Bronchial epithelial cell (primary cell): Measurements from ENCODE around the gene PDSS2. TPM values are rescaled to one million over a fixed set of nuclear protein-coding genes. Genes with fewer than 3 reads are reported as not detected.

ENCODE experiments used
- DNase-seq: peaks from one replicate; pipeline ENCODE4 v3.0.0-alpha.2; 2010; ENCODE audit warnings: low read depth
- FAIRE-seq: peaks from 2 replicates; lab custom pipeline; 2011; peaks lifted over from hg19 to GRCh38; lab: Jason Lieb, UNC
- H3K27me3 ChIP-seq: 2 replicates; pipeline ENCODE4 v1.5.1; 2011; ENCODE audit warnings: low read length; ENCODE audit not compliant: control insufficient read depth, insufficient read depth
- H3K36me3 ChIP-seq: 2 replicates; pipeline ENCODE4 v1.5.1; 2011; ENCODE audit warnings: low read length; ENCODE audit not compliant: control insufficient read depth, insufficient read depth
- H3K4me3 ChIP-seq: 2 replicates; pipeline ENCODE4 v1.5.1; 2011; ENCODE audit warnings: mild to moderate bottlenecking, low read depth, low read length, control low read depth
- CTCF ChIP-seq: IDR thresholded peaks from 2 replicates; pipeline ENCODE4 v1.5.1; 2011; ENCODE audit warnings: mild to moderate bottlenecking, moderate library complexity, low read length, control low read depth, inconsistent platforms; ENCODE audit not compliant: insufficient read depth, severe bottlenecking
- total RNA-seq: library from RNA; depleted of rRNA; stranded (reverse); fragments of >200 nt; gene quantifications from 2 replicates; pipeline ENCODE4 v1.2.1, GENCODE V29; 2014

PDSS2 gene
- total RNA-seq, 1 donor from 2014 or later: 18.2 TPM

- no peak for TF ChIP-seq CTCF
- H3K4me3 ChIP-seq: no peak overlapping the region
- no peak for FAIRE-seq
- no peaks in the 10 kb centered on the region for H3K27me3 ChIP-seq
- no peak for DNase-seq
- H3K36me3 ChIP-seq: no peaks in the 10 kb centered on the region
Observed at GRCh38 chr6:107441682-107442081, 17.7 kb downstream of the PDSS2 start.

GRCh38 chr6:107440936-107441335 lies 18.4 kb downstream of the PDSS2 start:
- Histone ChIP-seq H3K27me3 (no peaks in the 10 kb centered on the region), H3K4me3 (no peak overlapping the region), H3K36me3 (no peaks in the 10 kb centered on the region)
- no peak for TF ChIP-seq CTCF
- DNase-seq (no peak), FAIRE-seq (no peak)

GRCh38 chr6:107439406-107439805 lies 20.0 kb downstream of the PDSS2 start:
- Histone ChIP-seq H3K36me3 (no peaks in the 10 kb centered on the region), H3K27me3 (no peaks in the 10 kb centered on the region), H3K4me3 (no peak overlapping the region)
- FAIRE-seq (no peak), DNase-seq (no peak)
- TF ChIP-seq CTCF: no peak

- Histone ChIP-seq H3K27me3 (no peaks in the 10 kb centered on the region), H3K4me3 (no peak overlapping the region), H3K36me3 (no peaks in the 10 kb centered on the region)
- DNase-seq: no peak
- TF ChIP-seq CTCF: no peak
- no peak for FAIRE-seq
Observed at GRCh38 chr6:107437691-107438090, 21.7 kb downstream of the PDSS2 start.

- Histone ChIP-seq H3K36me3 (no peaks in the 10 kb centered on the region), H3K4me3 (no peak overlapping the region), H3K27me3 (no peaks in the 10 kb centered on the region)
- FAIRE-seq (no peak), DNase-seq (no peak)
- no peak for TF ChIP-seq CTCF
Observed at GRCh38 chr6:107436881-107437280, 22.5 kb downstream of the PDSS2 start.

- H3K4me3 ChIP-seq: no peak overlapping the region
- DNase-seq (no peak), FAIRE-seq (no peak)
- H3K36me3 ChIP-seq: no peaks in the 10 kb centered on the region
- H3K27me3 ChIP-seq: no peaks in the 10 kb centered on the region
- no peak for TF ChIP-seq CTCF
Observed at GRCh38 chr6:107435798-107436197, 23.6 kb downstream of the PDSS2 start.
